ENCODE results near the gene RNF213. TPM values are rescaled to one million over a fixed set of nuclear protein-coding genes. Genes with fewer than 3 reads are reported as not detected.

Gene RNF213
- total RNA-seq, 4 donors from 2014 or later = 57.8 to 197 (median 94.1) TPM

DNA sequence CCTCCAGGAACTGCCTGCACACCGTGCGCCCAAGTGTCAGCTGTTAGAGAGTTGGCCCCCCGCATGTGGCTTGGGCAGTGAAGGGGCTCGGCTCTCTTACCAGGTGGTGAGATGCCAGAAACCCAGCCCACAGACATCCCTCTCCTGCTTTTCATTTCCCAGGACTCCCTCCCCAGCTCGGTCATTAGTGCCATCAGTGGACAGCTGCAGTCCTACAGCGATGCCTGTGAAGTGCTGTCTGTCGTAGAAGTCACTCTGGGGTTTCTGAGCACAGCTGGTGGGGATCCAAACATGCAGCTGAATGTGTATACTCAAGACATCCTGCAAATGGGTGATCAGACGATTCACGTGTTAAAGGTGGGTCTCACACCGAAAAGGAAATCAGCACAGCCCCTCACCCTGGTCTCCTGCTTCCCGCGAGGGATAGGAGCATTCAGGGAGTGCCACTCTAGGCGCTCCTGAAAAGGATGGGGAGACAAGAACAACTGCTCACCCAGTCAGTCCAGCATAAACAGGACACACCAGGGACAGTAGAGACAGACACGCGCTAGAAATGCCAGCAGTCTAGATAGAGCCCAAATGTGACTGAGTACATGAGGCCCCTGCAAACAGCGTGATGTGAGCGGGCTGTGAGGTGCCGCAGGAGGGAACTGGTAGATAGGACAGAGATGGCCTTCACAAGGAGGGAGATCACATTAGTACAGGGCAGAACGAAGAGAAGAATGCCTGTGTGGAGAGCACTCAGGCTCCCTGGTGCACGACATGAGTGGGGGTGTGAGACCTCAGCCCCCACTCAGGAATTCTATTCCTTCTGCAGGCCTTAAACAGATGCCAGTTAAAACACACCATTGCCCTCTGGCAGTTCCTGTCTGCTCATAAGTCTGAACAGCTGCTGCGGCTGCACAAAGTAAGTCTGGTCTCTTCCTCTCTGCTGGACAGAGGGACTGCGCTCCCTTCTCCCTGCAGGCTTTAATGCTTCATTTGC is 128.7 kb downstream of the RNF213 start:
- WGBS = 85% methylated on average over 21 of the region's 22 CpGs
- no peaks in the 10 kb centered on the region for H3K9me3 ChIP-seq
- H3K27me3 ChIP-seq = no peaks in the 10 kb centered on the region
- H3K36me3 ChIP-seq = peaks cover 95% of the 10 kb centered on the region
- H3K27ac ChIP-seq = no peak overlapping the region
- TF ChIP-seq POLR2AphosphoS5 (IDR thresholded peaks at IDR 0.05) = no peak
- no peak overlapping the region for H3K4me3 ChIP-seq
- peaks cover 7% of the 10 kb centered on the region for H3K4me1 ChIP-seq
- no peak for DNase-seq (ENCODE audit: low spot score in 2 of 2)

DNA sequence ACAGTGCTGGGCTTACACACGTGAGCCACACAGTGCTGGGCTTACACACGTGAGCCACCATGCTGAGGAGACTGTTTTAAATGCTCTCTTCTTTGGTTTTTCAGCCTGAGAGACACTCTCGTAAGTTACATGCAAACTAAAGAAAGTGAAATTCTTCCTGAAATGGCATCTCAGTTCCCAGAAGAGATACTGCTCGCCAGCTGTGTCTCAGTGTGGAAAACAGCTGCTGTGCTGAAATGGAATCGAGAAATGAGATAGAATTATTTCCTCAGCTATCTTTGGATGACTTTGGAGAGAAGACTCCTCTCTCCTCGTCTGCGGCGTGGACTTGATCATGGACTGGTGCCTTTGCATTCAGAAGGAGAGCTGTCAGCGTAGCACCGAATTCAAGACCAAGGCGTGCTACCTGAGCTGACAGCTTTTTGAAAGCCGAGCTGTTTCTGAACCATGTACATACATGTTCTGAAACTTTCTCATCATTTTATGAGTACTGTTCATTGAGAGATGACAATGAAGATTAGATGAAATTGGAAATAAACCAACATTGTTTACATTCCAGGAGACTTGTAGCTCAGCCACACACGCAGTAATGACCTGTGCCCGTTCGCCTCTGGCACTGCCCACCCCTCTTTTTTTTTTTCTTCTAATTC is 132.7 kb downstream of the RNF213 start:
- peaks cover 7% of the 10 kb centered on the region for H3K4me1 ChIP-seq
- DNase-seq (ENCODE audit: low spot score in 2 of 2) = peak in 1 of 2 donors; percentile 37
- H3K27ac ChIP-seq = no peak overlapping the region
- TF ChIP-seq, protein P1, sequence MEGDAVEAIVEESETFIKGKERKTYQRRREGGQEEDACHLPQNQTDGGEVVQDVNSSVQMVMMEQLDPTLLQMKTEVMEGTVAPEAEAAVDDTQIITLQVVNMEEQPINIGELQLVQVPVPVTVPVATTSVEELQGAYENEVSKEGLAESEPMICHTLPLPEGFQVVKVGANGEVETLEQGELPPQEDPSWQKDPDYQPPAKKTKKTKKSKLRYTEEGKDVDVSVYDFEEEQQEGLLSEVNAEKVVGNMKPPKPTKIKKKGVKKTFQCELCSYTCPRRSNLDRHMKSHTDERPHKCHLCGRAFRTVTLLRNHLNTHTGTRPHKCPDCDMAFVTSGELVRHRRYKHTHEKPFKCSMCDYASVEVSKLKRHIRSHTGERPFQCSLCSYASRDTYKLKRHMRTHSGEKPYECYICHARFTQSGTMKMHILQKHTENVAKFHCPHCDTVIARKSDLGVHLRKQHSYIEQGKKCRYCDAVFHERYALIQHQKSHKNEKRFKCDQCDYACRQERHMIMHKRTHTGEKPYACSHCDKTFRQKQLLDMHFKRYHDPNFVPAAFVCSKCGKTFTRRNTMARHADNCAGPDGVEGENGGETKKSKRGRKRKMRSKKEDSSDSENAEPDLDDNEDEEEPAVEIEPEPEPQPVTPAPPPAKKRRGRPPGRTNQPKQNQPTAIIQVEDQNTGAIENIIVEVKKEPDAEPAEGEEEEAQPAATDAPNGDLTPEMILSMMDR (IDR thresholded peaks at IDR 0.05) = no peak
- TF ChIP-seq POLR2AphosphoS5 (IDR thresholded peaks at IDR 0.05) = no peak
- no peak for TF ChIP-seq POLR2A (IDR thresholded peaks at IDR 0.05)
- no peak for TF ChIP-seq EP300 (IDR thresholded peaks at IDR 0.05)
- H3K36me3 ChIP-seq = peaks cover 63% of the 10 kb centered on the region
- H3K27me3 ChIP-seq = no peaks in the 10 kb centered on the region
- WGBS = 63% methylated on average over 15 of the region's 15 CpGs
- no peaks in the 10 kb centered on the region for H3K9me3 ChIP-seq
- no peak overlapping the region for H3K4me3 ChIP-seq

DNA sequence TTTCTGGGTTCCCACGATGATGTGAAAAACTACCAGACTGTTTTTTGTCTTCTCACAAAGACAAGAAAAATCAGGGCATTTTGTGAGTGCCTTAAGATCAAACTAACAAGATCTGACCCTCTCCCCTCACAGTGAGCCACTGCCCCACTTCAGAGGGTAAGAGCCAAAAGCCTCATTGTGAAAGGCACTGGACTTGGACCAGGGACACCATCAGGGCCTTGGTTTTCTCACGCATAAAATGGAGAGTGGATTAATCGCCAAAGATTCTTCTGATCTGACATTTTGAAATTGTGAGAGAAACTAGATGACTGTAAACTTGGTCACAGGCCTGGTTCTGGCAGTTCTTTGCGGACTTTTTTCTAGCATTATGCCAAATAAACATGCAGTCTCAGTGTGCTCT is 133.3 kb downstream of the RNF213 start:
- Histone ChIP-seq H3K4me3 (no peak overlapping the region), H3K9me3 (no peaks in the 10 kb centered on the region), H3K27me3 (no peaks in the 10 kb centered on the region), H3K4me1 (peaks cover 7% of the 10 kb centered on the region), H3K36me3 (peaks cover 57% of the 10 kb centered on the region), H3K27ac (no peak overlapping the region)
- no peak for DNase-seq (ENCODE audit: low spot score in 2 of 2)
- TF ChIP-seq, protein P1 (IDR thresholded peaks at IDR 0.05) = no peak
- TF ChIP-seq POLR2A (IDR thresholded peaks at IDR 0.05) (no peak), EP300 (IDR thresholded peaks at IDR 0.05) (no peak), POLR2AphosphoS5 (IDR thresholded peaks at IDR 0.05) (no peak)
- 79% methylated on average over 4 of the region's 4 CpGs for WGBS

- peaks cover 7% of the 10 kb centered on the region for H3K4me1 ChIP-seq
- no peak for DNase-seq (ENCODE audit: low spot score in 2 of 2)
- H3K9me3 ChIP-seq = no peaks in the 10 kb centered on the region
- peaks cover 49% of the 10 kb centered on the region for H3K36me3 ChIP-seq
- WGBS = 80% methylated on average over 11 of the region's 11 CpGs
- H3K27me3 ChIP-seq = no peaks in the 10 kb centered on the region
- H3K4me3 ChIP-seq = no peak overlapping the region
- no peak overlapping the region for H3K27ac ChIP-seq
- no peak for TF ChIP-seq POLR2A (IDR thresholded peaks at IDR 0.05)
- TF ChIP-seq POLR2AphosphoS5 (IDR thresholded peaks at IDR 0.05) = no peak
- no peak for TF ChIP-seq EP300 (IDR thresholded peaks at IDR 0.05)
- TF ChIP-seq, protein P1 (IDR thresholded peaks at IDR 0.05) = no peak
Observed at GRCh38 chr17:80394629-80395216, 134.1 kb downstream of the RNF213 start.

DNA sequence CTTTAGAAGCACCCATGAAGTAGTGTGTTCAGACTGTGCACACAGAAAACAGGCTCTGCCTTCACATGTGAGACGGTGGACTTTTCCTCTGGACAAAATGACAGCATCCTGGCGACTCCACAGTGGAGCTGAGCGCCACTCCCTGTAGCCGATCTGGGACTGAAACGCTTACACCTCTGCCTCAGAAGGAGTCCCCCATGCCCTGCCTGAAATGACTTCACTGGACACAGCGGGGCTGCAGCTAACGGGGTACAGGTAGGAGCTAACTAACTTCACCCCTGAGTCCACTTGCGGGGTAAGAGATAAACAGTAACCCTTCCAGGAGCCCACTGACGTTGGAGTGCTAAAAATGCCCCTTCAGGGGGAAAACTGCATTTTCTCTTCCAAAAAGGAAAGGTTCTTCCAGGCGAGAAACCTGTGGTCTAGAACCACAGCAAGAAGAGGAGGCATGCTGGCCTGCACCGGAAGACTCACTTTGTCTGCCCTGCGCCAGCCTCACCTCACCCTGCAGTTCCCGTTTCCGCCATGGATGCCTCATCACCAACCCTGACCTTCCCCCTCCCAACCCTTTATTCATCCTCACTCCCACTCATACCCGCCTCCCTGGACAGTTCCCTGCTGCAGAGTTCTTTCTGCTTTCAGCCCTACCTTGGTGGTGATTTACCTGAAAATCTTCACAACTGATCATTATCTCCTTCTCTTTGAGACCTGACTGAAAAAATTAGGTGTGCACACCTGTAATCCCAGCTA is 134.9 kb downstream of the RNF213 start:
- DNase-seq (ENCODE audit: low spot score in 2 of 2) = no peak
- Histone ChIP-seq H3K4me1 (peaks cover 7% of the 10 kb centered on the region), H3K27ac (no peak overlapping the region), H3K4me3 (no peak overlapping the region), H3K27me3 (no peaks in the 10 kb centered on the region), H3K36me3 (peaks cover 40% of the 10 kb centered on the region), H3K9me3 (no peaks in the 10 kb centered on the region)
- TF ChIP-seq POLR2AphosphoS5 (IDR thresholded peaks at IDR 0.05) = no peak
- TF ChIP-seq, protein P1 (IDR thresholded peaks at IDR 0.05) = no peak
- TF ChIP-seq EP300 (IDR thresholded peaks at IDR 0.05) = no peak
- no peak for TF ChIP-seq POLR2A (IDR thresholded peaks at IDR 0.05)
- WGBS = 86% methylated on average over 14 of the region's 15 CpGs
